Dedifferentiated amniotic fluid mesenchymal stem cell (primary cell): Measurements from ENCODE around the gene GRK2.
"Not testable (repeated sequence)": the region's sequence is repeated elsewhere in the genome, so short reads cannot be mapped to it uniquely, and the experiment has no call there.

Experiments
- DNase-seq: peaks from one replicate; pipeline ENCODE4 v3.0.0-alpha.2; 2016; ENCODE audit errors: extremely low spot score

The GRK2 gene

DNA sequence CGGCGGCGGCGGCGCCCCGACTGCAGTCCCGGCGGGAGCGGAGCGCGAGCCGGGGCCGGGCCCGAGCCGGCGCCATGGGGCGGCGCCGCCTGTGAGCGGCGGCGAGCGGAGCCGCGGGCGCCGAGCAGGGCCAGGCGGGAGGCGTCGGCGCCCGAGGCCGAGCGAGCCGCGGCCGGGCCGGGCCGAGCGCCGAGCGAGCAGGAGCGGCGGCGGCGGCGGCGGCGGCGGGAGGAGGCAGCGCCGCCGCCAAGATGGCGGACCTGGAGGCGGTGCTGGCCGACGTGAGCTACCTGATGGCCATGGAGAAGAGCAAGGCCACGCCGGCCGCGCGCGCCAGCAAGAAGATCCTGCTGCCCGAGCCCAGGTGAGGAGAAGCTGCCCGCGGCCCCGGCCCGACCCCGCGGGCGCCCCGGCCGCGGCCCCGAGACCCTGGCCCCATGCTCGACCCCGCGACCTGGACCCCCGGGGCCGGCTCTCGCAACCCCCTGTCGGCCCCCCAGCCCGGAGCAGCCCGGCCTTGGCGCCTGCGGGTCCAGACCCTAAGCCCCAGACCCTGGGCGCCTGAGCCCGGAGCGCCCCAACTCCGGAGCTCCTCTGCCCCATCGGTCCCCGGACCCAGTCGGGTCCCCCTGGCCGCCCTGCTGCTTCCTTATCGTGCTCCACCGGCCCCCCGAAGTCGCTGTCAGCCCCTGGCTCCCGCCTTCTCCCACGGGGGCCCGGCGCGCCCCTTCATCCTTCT, at the start of gene GRK2:
Gene GRK2, plus strand, starts transcription at position 25 of the 739 bp plus-strand sequence. Its CDS starts 227 bp downstream, at position 252.
- no peak for DNase-seq

DNA sequence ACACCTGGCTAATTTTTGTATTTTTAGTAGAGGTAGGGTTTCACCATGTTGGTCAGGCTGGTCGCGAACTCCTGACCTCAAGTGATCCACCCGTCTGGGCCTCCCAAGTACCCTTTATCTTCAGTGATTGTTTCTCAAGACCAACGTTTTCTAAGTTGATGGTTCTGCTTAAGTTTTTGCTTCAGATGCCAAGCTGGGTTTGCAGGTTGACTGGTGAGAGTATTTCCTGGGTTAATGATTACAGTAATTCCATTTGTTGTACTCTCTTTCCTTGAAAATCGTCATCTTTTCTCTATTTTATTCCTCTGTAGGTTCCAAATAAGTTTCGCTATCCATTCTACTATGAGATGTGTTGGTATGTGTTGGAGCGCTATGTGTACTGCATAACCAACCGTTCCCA, 38.5 kb upstream of the GRK2 start:
- no peak for DNase-seq

DNA sequence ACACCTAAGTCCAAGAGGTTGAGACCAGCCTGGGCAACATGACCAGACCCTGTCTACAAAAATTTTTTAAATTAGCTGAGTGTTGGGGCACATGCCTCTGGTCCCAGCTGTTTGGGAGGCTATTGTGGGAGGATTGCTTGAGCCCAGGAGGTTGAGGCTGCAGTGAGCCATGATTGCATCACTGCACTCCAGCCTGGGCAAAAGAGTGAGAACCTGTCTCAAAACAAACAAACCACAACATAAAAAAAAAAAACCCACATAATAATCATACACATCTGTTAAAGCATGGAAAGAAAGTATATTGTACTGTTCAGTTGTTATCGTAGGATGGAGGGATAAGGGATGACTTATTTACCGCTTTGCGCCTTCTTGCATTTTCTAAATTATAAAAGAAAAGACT, 35.9 kb upstream of the GRK2 start:
- no peak for DNase-seq

DNA sequence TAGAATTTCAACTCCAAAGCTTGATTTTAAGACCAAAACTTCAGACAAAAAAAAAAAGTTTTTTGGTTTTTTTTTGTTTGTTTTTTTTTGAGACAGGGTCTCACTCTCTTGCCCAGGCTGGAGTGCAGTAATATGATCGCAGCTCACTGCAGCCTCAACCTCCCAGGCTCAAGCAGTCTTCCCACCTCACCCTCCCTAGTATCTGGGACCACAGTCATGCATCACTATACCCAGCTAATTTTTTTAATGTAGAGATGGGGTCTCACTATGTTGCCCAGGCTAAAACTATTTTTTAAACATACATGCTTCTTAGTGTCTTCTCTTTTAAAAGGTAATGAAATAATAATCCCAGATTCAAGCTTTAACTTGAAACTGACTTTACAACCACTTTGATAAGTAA, 35.4 kb upstream of the GRK2 start:
- DNase-seq: no peak

DNA sequence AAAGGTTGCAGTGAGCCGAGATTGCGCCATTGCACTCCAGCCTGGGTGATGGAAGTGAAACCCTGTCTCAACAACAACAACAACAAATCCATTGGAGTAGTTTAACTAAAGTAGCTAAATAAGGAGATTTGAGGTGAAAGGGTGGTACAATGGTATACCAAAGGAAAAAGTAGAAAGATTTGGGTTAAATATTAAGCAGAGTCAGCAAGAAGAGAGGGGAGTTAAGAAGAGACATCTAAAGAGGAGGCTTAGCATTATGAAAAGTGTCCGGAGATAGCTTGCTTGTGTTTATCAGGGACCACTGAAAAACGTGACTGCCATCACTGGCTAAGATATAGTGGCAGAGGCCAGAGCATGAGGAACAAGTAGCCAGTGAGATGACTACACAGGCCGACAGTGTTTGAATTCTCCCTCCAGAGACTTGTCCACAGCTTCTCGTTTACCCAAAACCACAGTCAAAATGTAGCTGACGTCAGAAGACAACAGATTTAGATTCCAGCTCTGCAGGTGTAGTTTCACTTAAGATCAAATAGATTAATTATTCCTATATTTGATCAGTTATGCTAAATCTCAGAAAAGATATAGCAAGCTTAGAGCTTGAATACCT, 32.6 kb upstream of the GRK2 start:
- DNase-seq: no peak

DNA sequence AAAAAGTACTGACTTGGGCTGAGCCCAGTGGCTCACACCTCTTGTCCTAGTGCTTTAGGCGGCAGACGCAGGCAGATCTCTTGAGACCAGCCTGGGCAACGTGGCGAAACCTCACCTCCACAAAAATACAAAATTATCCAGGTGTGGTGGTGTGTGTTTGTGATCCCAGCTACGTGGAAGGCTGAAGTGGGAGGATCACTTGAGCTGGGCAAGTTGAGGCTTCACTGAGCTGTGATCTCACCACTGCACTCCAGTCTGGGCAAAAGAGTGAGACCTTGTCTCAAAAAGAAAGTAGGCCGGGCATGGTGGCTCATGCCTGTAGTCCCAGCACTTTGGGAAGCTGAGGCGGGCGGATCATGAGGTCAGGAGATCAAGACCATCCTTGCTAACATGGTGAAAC, 31.7 kb upstream of the GRK2 start:
- not testable (repeated sequence) for DNase-seq

DNA sequence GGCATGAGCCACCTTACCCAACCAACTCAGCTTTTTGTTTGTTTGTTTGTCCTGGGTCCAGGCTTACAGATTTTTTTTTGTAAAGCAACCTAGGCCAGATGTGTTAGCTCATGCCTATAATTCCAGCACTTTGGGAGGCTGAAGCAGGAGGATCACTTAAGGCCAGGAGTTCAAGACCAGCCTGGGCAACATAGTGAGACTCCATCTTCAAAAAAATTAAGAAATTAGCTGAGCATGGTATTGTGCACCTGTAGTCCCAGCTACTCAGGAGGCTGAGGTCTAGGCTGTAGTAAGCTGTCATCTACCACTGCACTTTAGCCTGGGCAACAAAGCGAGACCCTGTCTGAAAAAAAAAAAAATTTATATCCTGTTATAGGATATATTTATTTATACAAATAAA, 28.7 kb upstream of the GRK2 start:
- no peak for DNase-seq

DNA sequence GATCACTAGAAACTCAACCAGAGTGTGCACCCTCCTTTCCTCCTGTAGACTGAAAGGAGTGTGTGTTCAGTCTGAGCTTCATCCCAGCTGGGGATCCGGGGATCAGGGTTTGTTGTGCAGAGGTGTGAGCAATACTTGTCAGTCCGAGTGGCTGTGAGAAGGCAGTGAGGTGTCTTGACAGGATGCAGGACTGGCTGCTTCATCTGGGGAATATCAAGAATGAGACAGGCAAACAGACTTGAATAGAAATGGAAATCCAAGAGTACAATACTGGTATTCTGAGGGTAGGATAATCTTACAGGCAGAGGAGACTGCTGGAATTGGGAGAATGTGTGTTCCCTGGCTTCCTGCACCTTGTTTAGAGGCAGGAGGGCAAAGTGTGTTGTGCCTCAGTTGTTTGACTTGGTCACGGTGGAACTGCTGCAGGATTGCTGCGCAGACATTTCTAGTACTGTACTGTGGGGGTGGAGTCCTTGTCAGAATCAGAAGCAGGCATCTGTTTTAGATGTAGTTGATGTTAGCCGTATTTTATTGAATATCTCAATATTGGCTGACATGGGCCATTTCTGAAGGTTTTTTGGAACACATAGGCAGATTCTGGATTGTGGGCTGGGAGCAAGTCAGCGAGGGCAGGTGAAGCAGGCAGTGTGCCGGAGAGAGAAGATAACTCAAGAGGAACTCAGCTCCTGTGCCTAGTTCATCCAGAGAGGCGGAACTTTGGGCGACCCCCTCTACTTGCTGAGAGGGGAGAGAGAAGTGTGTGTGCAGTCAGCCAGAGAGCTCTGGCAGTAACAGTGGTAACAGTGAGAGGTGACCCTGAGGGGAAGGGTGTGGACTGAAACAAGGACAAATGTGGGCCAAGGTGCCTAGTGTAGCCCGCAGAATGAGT, 27.1 kb upstream of the GRK2 start:
- DNase-seq: no peak

DNA sequence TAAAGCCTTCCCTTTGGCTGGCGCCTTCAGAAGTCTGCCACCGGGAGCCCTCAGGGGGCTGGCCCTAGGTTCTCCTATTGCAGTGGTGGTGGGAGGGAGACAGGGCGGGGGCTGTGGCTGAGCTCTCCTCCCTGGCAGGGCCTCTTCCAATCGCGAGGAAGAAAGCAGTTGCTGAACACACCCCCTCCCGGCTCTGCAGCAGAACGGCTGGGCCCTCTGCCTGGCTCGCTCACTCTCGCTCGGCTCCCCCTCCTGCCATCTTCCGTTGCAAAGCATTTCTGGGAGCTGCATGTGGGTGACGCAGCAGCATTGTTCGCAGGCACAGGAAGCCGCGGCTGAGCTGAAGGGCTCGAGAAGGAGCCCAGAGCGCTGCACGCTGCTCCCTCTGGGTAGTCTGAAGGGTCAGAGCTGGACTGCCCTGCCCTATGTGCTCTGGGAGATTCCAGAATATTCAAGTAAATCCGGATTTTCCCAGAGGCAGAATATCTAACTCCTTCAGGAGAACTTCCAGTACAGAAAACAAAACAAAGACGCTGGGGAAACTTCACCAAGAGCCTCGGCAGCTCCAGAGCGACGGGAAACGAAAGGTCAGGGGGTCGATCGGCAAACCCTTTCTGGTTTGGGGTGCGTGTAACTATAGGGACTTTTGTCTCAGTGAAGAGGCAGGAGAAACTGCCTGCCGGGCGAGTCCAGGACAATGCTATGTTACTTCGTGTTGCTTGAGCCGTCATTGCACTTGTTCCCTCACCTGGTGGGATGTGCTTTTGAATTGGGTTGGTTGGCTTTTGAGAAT, 26.3 kb upstream of the GRK2 start:
- peak; percentile 99 for DNase-seq

DNA sequence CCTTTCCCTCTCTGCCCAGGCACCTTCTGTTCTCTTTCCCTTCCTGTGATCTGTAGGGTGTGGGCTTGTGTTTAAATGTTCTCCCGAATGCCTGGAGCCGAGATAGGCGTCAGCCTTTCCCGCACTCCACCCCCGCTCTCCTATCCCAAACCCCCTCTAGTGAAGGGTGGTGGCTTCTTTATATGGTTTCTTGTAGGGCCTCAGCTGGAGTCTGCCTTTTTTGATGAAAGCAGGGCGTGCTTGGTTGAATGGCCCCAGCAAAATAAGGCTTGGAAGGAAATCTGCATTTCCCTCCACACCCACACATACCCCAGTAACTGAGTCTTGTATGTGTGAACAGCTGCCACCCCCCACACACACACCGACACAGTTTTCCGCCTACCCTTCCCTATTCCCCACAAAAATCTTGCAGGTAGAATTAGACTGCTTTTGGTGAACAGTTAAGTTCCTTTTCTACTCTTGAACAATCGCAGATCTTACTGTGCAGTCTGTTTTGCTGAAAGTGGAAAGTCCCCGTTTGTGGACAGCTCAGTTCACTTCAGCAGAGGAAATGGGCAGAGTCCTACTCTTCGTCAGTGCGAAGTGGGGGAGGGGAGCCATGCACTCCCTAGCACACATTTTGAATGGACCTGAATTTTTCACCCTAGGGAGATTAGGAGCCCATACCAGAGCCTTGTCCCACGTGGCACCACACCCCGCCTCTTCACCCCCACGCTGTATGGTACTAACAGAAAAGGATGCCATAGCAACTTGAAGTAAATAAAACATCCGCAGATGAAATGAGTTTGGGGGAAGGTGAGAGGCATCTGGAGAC, 25.5 kb upstream of the GRK2 start:
- peak; percentile 84 for DNase-seq

DNA sequence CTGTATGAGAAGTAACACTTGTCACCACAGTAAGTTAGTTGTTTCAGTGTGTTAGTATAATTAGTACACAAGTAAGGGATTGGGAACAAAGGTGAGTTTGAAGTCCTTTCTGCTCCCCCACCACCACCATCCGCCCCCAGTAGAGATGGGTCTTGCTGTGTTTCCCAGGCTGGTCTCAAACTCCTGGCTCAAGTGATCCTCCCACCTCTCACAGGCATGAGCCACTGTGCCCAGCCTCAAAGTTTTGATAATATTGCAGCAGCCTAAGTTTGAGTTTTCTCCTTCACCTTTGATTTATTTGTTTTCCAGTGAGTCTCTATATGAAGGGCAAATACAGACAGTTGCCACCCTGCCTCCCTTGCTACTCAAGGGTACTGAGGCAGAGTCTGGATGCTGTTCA, 23.7 kb upstream of the GRK2 start:
- DNase-seq: no peak

DNA sequence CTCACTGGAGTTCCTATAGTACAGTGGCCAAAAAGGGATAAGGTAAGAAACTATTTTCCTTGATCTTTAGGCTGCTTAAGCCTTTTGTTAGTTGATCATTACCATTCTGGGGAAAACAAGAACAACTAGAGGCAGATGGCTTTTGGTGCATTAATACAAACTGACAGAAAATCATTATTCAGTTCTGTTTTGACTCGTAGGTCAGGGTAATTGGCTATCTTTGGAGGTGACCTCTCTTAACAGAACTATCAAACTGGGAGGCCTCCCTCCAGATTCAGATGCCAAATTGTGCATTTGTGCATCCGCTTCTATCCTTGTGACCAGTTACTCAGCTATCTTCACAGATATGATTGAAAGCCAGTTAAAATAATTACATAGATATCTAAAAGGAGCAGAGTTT, 23.2 kb upstream of the GRK2 start:
- no peak for DNase-seq

DNA sequence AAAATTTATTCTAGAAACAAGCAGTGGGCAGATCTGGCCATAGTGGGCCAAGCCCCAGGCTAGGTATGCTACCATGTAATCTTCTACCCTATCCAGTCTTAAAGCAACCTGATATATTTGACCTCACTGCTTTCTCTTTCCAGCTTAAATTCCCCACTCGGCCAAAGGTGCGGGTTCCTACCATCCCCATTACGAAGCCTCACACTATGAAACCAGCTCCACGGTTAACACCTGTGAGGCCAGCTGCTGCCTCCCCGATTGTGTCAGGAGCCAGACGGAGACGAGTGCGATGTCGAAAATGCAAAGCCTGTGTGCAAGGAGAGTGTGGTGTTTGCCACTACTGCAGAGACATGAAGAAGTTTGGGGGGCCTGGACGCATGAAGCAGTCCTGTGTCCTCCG, 21.2 kb upstream of the GRK2 start:
- no peak for DNase-seq

DNA sequence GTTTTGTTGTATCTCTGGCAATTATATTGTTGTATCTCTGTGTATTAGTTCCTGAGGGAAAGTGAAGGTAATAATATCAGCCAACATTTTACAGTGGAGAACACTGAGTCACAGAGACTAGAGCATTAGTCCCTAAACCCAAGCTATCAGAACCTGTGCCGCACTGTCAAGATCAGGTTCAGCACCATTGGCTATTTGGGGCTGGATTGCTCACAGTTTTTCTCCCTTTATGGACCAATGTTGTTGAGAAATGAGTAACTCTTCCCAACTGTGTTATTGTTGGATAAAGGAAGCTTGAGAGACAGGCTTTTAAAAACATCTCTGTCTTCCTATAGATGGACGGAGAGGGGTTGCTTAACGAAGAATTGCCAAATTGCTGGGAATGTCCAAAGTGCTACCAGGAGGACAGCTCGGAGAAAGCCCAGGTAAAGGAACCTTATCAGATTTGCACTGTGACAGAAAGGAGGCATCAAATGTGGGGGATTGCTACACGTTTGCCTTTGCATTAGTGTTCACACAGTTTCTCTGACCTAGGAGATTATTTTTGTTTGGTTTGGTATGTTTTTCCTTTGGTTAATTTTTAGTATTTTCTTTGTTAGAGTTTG, 18.2 kb upstream of the GRK2 start:
- no peak for DNase-seq

DNA sequence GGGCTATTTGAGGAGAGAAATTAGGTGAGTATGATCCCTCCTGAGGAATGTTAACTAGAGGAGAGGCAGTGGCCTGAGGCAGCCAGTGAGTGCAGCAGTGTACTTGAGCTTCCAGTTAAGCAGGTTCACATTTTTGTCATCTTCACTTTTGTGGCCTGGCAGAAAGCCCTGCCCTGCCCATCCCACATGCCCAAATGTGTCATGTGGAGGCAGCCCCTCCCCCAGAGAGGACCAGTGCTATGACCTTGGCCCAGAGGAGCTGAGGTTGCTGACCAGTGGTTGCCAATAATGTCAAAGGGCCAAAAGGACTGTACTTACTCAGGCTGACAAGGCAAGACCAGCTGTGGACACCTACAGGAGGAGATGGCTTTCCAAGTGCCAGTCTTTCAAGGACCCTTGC, 17.6 kb upstream of the GRK2 start:
- no peak for DNase-seq

DNA sequence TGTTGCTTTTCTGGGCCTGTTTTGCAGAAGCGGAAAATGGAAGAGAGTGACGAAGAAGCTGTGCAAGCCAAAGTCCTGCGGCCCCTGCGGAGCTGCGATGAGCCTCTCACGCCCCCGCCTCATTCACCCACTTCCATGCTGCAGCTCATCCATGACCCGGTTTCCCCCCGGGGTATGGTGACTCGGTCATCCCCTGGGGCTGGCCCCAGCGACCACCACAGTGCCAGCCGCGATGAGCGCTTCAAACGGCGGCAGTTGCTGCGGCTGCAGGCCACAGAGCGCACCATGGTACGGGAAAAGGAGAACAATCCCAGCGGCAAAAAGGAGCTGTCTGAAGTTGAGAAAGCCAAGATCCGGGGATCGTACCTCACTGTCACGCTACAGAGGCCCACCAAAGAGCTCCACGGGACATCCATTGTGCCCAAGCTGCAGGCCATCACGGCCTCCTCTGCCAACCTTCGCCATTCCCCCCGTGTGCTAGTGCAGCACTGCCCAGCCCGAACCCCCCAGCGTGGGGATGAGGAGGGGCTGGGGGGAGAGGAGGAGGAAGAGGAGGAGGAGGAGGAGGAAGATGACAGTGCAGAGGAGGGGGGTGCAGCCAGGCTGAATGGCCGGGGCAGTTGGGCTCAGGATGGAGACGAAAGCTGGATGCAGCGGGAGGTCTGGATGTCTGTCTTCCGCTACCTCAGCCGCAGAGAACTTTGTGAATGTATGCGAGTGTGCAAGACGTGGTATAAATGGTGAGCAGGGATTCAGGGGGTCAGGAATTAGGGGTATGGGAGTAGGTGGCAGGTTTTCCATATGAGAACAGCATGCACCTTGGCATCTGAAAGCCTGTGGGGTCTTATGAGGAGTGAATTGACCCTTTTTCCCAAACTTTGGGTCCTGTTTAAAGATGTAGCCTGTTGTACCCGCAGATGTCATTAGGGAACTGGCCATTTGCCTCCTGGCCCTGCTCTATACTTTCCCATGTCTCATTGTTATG, 15.9 kb upstream of the GRK2 start:
- no peak for DNase-seq

DNA sequence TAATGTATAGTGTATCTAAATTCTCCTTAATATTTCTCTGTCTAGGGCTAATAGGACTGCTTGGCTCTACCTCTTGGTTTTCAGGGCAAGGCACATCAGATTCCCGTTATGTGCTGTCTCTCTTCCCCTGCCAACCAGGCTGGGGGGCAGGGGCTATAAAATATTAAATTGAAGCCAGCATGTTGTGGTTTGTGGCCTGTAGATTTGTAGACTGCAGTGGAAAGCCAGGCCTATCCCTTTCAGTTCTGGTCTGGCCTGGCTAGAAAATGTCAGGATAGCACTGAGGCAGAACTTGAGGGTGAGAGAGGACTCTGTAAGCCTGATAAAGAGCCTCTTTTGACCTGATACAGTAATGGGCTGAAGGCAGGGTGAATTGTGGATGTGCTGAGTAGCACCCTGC, 14.4 kb upstream of the GRK2 start:
- no peak for DNase-seq

DNA sequence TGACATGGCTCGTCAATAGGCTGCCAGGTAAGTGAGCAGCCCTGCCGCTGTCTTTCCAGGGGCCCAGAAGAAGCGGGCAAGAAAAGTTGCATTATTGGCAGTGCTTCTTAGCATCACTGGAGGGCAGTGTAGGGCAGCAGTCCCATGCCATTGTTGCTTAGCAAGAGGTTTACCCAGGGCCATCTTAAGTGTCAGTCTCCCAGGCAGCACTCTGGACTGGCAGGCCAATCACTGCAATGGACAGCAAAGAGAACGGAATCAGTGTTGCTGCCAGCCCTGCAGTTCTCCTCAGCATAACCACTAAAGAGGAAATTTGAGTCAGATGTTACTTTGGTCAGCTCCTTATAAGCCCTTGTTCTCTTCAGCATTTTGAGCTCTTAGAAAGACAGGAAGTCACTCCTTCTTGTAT, 13.4 kb upstream of the GRK2 start:
- DNase-seq: no peak

DNA sequence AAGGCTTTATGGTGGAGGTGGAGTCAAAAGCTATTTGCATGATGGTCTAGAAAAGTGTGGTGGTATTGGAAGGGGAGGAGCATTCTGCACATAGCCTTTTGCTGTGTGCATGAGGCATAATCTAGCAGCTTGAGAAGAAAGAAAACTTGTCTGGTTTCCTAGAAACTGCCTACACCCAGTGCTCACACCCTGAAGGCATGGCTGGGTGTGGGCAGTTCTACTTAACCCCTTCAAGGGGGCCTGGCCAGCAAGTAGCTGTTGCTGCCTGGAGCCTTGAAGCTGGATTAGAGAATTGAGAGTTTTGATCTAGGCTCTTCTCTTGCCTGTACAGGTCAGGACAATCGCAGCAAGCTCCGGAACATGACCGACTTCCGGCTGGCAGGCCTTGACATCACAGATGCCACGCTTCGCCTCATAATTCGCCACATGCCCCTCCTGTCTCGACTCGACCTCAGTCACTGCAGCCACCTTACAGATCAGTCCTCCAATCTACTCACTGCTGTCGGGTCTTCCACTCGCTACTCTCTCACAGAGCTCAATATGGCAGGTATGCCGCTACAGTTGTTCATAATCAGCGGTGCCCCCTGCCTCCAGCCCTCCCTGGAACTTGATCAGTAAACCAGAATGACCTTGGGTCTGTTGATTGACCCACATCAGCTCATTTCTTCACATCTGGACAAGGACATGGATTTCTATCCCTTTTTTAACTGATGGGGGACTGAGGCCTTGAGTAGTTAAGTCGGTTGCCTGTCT, 12.2 kb upstream of the GRK2 start:
- peak; percentile 41 for DNase-seq
